Gastrocnemius medialis (tissue), 4 donors: ENCODE results near the gene KLHL35.

Source experiments
- CTCF ChIP-seq, 5 experiments: fragments of 450-650 bp in 3 of 5; fragments of 200-600 bp in 2 of 5; sonication (generic) in 2 of 5; IDR thresholded peaks in 4 of 5; conservative IDR thresholded peaks in 1 of 5; 1 replicate in 4 of 5; 2 replicates in 1 of 5; pipeline ENCODE4 v1.5.1; 2016 to 2019; ENCODE audit warnings: antibody characterized with exemption in 5 of 5, mild to moderate bottlenecking in 3 of 5, moderate library complexity in 3 of 5
- POLR2A ChIP-seq, 2 donors: fragments of 450-650 bp; IDR thresholded peaks; one replicate each; pipeline ENCODE4 v1.6.1; 2017; ENCODE audit warnings: antibody characterized with exemption in 2 of 2, mild to moderate bottlenecking in 2 of 2, moderate library complexity in 2 of 2

GRCh38 chr11:75398906-75399305 lies 34.1 kb downstream of the KLHL35 start:
- no peak for TF ChIP-seq CTCF (IDR thresholded peaks at IDR 0.05 in 4 of 5, conservative IDR thresholded peaks at IDR 0.05 in 1 of 5)
- no peak for TF ChIP-seq POLR2A (IDR thresholded peaks at IDR 0.05)
